Hippocampal formation (tissue), 2 donors: Measurements from ENCODE around the gene GRIPAP1.

ENCODE experiments used
- DNase-seq, 2 donors: peaks; one replicate each; lab custom pipeline; 2025; lab: John Stamatoyannopoulos, UW

GRIPAP1 gene

GRCh38 chrX:48958635-48959094, 43.4 kb downstream of the GRIPAP1 start:
- peak in 1 of 2 donors; percentile 44 for DNase-seq

- DNase-seq: peak; percentile 92 to 93
Observed at GRCh38 chrX:48957827-48958634, 44.0 kb downstream of the GRIPAP1 start.

GRCh38 chrX:48957477-48957826, 44.6 kb downstream of the GRIPAP1 start, which contains the start of gene OTUD5:
Gene OTUD5, minus strand, starts transcription at chrX:48957607. Its CDS starts 37 bp downstream, at chrX:48957570.
- peak in 1 of 2 donors; percentile 68 for DNase-seq

- no peak for DNase-seq
Observed at GRCh38 chrX:48956728-48957414, 45.2 kb downstream of the GRIPAP1 start.

- no peak for DNase-seq
Observed at GRCh38 chrX:48948589-48948988, 53.5 kb downstream of the GRIPAP1 start.

GRCh38 chrX:48945517-48946348, 56.3 kb downstream of the GRIPAP1 start:
- peak; percentile 15 to 23 for DNase-seq

- no peak for DNase-seq
Observed at GRCh38 chrX:48942895-48943294, 59.2 kb downstream of the GRIPAP1 start.

- no peak for DNase-seq
Observed at GRCh38 chrX:48940404-48940955, 61.6 kb downstream of the GRIPAP1 start.

GRCh38 chrX:48939524-48940228, 62.4 kb downstream of the GRIPAP1 start:
- DNase-seq: no peak

- DNase-seq: no peak
Observed at GRCh38 chrX:48938721-48939425, 63.2 kb downstream of the GRIPAP1 start.

- DNase-seq: no peak
Observed at GRCh38 chrX:48937054-48937907, 64.8 kb downstream of the GRIPAP1 start.

- DNase-seq: no peak
Observed at GRCh38 chrX:48936429-48937053, 65.5 kb downstream of the GRIPAP1 start.

GRCh38 chrX:48935301-48935670, 66.8 kb downstream of the GRIPAP1 start:
- DNase-seq: no peak

GRCh38 chrX:48934581-48935300, 67.3 kb downstream of the GRIPAP1 start:
- DNase-seq: no peak

- no peak for DNase-seq
Observed at GRCh38 chrX:48933757-48934156, 68.3 kb downstream of the GRIPAP1 start.

GRCh38 chrX:48927736-48928382, 74.2 kb downstream of the GRIPAP1 start:
- no peak for DNase-seq

- no peak for DNase-seq
Observed at GRCh38 chrX:48927123-48927522, 74.9 kb downstream of the GRIPAP1 start.

- no peak for DNase-seq
Observed at GRCh38 chrX:48924270-48924669, 77.8 kb downstream of the GRIPAP1 start.
